ENCODE measurements around the gene VSTM2L.

The VSTM2L gene

GRCh38 chr20:37885593-37886503 is 17.1 kb upstream of the VSTM2L start:
- Mint-ChIP-seq H3K27ac (no peak overlapping the region), H3K4me3 (no peak overlapping the region), H3K27me3 (ENCODE audit: low read depth) (no peaks in the 10 kb centered on the region), H3K36me3 (ENCODE audit: low read depth) (no peaks in the 10 kb centered on the region), H3K4me1 (ENCODE audit: low read depth) (no peaks in the 10 kb centered on the region), H3K9me3 (no peaks in the 10 kb centered on the region)
- no peak for DNase-seq (ENCODE audit: low spot score)

DNA sequence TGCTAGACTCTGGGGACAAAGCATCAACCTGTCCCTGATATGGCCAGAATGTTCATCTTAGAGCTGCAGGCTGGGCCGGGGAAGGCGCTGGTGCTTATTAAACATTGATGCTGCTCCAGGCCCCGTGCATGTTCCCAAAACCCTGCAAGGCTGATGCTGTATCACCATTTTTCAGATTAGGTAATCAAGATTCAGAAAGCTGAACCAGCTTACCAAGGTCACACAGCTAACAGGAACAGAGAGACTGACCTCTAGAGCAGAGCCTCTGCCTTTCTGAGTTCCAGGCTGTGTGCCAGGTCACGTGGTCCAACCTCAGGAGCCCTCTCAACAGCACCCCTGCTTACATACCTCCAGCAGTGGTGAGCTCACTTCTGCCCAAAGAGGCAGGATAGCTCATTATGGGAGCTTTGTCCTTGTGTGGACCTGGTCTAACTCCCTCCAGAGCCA is 16.1 kb upstream of the VSTM2L start:
- H3K4me3 Mint-ChIP-seq: no peak overlapping the region
- no peak for DNase-seq (ENCODE audit: low spot score)
- no peak overlapping the region for H3K27ac Mint-ChIP-seq
- H3K4me1 Mint-ChIP-seq (ENCODE audit: low read depth): no peaks in the 10 kb centered on the region
- H3K36me3 Mint-ChIP-seq (ENCODE audit: low read depth): no peaks in the 10 kb centered on the region
- H3K9me3 Mint-ChIP-seq: no peaks in the 10 kb centered on the region
- H3K27me3 Mint-ChIP-seq (ENCODE audit: low read depth): no peaks in the 10 kb centered on the region

DNA sequence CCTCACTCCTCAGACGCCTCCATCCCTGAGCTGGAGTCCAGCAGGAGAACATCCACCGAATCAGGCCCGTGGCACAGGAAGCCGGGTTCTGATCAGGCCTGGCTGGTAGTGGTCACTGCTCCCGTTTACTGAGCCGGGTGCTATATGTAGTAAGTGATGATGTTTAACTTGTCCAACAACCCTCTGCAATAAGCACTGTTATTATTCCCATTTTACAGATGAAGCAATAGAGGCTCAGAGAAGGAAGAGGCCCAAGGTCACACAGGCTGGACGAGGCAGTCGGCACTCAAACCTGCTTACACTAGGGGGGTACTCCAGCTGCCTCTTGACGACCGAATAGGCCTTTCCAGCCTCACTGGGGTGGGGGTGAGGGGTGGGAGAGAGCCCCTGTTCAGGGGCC is 14.3 kb upstream of the VSTM2L start:
- H3K27me3 Mint-ChIP-seq (ENCODE audit: low read depth): no peaks in the 10 kb centered on the region
- no peak overlapping the region for H3K27ac Mint-ChIP-seq

GRCh38 chr20:37890108-37890507 is 12.8 kb upstream of the VSTM2L start:
- Mint-ChIP-seq H3K4me3 (no peak overlapping the region), H3K27me3 (ENCODE audit: low read depth) (no peaks in the 10 kb centered on the region), H3K36me3 (ENCODE audit: low read depth) (no peaks in the 10 kb centered on the region), H3K9me3 (no peaks in the 10 kb centered on the region), H3K4me1 (ENCODE audit: low read depth) (no peaks in the 10 kb centered on the region), H3K27ac (no peak overlapping the region)
- DNase-seq (ENCODE audit: low spot score): no peak

More for the DNA sequence above, 14.3 kb upstream of the VSTM2L start:
- Mint-ChIP-seq H3K4me1 (ENCODE audit: low read depth) (no peaks in the 10 kb centered on the region), H3K9me3 (no peaks in the 10 kb centered on the region), H3K36me3 (ENCODE audit: low read depth) (no peaks in the 10 kb centered on the region), H3K4me3 (no peak overlapping the region)
- no peak for DNase-seq (ENCODE audit: low spot score)

- no peak overlapping the region for H3K27ac Mint-ChIP-seq
- DNase-seq (ENCODE audit: low spot score): no peak
- H3K4me1 Mint-ChIP-seq (ENCODE audit: low read depth): no peaks in the 10 kb centered on the region
- H3K27me3 Mint-ChIP-seq (ENCODE audit: low read depth): no peaks in the 10 kb centered on the region
- no peaks in the 10 kb centered on the region for H3K9me3 Mint-ChIP-seq
- no peaks in the 10 kb centered on the region for H3K36me3 Mint-ChIP-seq (ENCODE audit: low read depth)
- H3K4me3 Mint-ChIP-seq: no peak overlapping the region
Measured at GRCh38 chr20:37890643-37891042, 12.3 kb upstream of the VSTM2L start.

DNA sequence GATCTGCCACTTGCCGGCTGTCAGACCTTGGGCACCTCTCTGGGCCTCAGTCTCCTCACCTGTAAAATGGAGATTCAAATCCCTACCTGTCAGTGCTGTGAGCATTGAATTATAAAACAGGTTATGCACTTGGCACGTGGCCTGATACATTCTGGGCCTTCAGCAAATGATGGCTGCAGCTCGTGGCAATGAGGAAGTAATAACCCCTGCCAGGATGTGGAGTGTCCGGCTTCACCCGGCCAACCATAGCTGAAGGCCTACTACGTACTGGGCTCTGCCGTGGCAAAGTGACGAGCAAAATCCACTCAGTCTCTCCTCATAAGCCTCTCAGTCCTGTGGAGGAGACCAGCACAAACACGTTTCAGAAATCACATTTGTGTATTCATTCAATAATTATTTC is 10.9 kb upstream of the VSTM2L start:
- Mint-ChIP-seq H3K27ac (no peak overlapping the region), H3K4me3 (no peak overlapping the region), H3K27me3 (ENCODE audit: low read depth) (no peaks in the 10 kb centered on the region), H3K4me1 (ENCODE audit: low read depth) (no peaks in the 10 kb centered on the region), H3K9me3 (no peaks in the 10 kb centered on the region), H3K36me3 (ENCODE audit: low read depth) (no peaks in the 10 kb centered on the region)
- DNase-seq (ENCODE audit: low spot score): no peak

DNA sequence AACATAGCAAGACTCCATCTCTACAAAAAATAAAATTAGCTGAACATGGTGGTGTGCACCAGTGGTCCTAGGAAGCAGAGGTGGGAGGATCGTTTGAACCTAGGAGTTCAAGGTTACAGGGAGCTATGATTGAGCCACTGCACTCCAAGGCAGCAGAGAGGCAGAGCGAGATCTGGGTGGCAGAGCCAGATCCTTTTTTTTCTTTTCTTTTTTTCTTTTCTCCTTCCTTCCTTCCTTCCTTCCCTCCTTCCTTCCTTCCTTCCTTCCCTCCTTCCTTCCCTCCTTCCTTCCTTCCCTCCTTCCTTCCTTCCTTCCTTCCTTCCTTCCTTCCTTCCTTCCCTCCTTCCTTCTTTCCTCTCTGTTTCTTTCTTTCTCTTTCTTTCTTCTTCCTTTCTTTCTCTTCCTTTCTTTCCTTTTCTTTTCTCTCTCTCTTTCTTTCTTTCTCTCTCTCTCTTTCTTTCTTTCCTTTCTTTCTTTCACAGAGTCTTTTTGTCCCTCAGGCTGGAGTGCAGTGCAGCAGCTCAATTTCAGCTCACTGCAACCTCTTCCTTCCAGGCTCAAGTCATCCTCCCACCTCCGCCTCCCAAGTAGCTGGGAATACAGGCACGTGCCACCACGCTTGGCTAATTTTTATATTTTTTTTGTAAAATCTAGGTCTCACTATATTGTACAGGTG is 9.2 kb upstream of the VSTM2L start:
- no peaks in the 10 kb centered on the region for H3K27me3 Mint-ChIP-seq (ENCODE audit: low read depth)
- no peak for DNase-seq (ENCODE audit: low spot score)
- no peaks in the 10 kb centered on the region for H3K4me1 Mint-ChIP-seq (ENCODE audit: low read depth)
- peak overlapping the region; percentile 41 for H3K27ac Mint-ChIP-seq
- no peak overlapping the region for H3K4me3 Mint-ChIP-seq
- H3K36me3 Mint-ChIP-seq (ENCODE audit: low read depth): no peaks in the 10 kb centered on the region
- no peaks in the 10 kb centered on the region for H3K9me3 Mint-ChIP-seq

DNA sequence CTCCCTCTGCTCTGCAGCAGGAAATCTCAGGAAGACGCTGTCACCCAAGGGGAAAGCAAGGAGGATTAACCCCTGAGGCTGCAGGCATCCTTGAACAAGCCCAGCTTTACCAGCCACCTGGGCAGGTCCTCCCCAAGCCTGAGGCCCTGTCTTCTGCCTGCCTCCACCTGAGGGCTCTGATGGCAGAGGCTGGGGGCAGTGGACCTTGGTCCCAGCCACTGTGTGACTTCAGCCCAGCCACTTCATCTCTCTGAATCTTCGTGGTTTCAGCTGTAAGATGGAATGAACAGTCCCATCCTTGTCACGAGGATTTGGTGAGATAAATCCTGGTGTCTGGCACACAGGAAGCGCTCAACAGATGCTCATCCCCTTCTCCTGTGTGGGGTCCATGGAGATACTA is 8.5 kb upstream of the VSTM2L start:
- Mint-ChIP-seq H3K27me3 (ENCODE audit: low read depth) (peaks cover 3% of the 10 kb centered on the region), H3K9me3 (no peaks in the 10 kb centered on the region), H3K27ac (no peak overlapping the region), H3K4me1 (ENCODE audit: low read depth) (no peaks in the 10 kb centered on the region), H3K36me3 (ENCODE audit: low read depth) (no peaks in the 10 kb centered on the region), H3K4me3 (no peak overlapping the region)
- no peak for DNase-seq (ENCODE audit: low spot score)

DNA sequence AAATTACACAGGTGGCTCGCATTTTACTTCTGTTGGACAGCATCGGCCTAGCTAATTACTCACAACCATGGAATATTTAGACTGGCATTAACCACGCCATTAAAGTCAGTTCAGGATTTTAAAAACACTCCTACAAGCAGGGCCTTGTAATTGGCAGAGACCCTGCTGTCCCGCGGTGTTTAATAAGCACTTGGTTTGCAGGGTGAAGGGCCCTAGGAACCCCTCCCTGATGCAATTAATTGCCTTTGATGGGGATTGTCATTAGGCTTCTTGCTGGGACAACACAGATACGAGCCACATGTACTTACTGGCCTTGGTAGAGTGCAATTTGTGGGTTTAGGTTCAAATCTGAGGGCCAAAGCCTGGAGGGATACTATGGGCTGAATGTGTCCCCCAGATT is 7.8 kb upstream of the VSTM2L start:
- Mint-ChIP-seq H3K4me1 (ENCODE audit: low read depth) (no peaks in the 10 kb centered on the region), H3K4me3 (no peak overlapping the region), H3K27me3 (ENCODE audit: low read depth) (peaks cover 8% of the 10 kb centered on the region), H3K27ac (no peak overlapping the region), H3K9me3 (no peaks in the 10 kb centered on the region), H3K36me3 (ENCODE audit: low read depth) (no peaks in the 10 kb centered on the region)
- DNase-seq (ENCODE audit: low spot score): no peak

- no peaks in the 10 kb centered on the region for H3K4me1 Mint-ChIP-seq (ENCODE audit: low read depth)
Measured at GRCh38 chr20:37896932-37897548, 5.9 kb upstream of the VSTM2L start.

GRCh38 chr20:37898233-37899104 is 4.5 kb upstream of the VSTM2L start:
- H3K4me3 Mint-ChIP-seq: no peak overlapping the region
- no peak overlapping the region for H3K27ac Mint-ChIP-seq
- H3K27me3 Mint-ChIP-seq (ENCODE audit: low read depth): peaks cover 25% of the 10 kb centered on the region
- peaks cover 3% of the 10 kb centered on the region for H3K4me1 Mint-ChIP-seq (ENCODE audit: low read depth)
- no peak for DNase-seq (ENCODE audit: low spot score)
- H3K9me3 Mint-ChIP-seq: no peaks in the 10 kb centered on the region
- peaks cover 1% of the 10 kb centered on the region for H3K36me3 Mint-ChIP-seq (ENCODE audit: low read depth)

More at GRCh38 chr20:37896932-37897548, 5.9 kb upstream of the VSTM2L start:
- peaks cover 20% of the 10 kb centered on the region for H3K27me3 Mint-ChIP-seq (ENCODE audit: low read depth)
- no peaks in the 10 kb centered on the region for H3K9me3 Mint-ChIP-seq
- H3K36me3 Mint-ChIP-seq (ENCODE audit: low read depth): no peaks in the 10 kb centered on the region
- H3K4me3 Mint-ChIP-seq: no peak overlapping the region
- H3K27ac Mint-ChIP-seq: no peak overlapping the region
- DNase-seq (ENCODE audit: low spot score): no peak

DNA sequence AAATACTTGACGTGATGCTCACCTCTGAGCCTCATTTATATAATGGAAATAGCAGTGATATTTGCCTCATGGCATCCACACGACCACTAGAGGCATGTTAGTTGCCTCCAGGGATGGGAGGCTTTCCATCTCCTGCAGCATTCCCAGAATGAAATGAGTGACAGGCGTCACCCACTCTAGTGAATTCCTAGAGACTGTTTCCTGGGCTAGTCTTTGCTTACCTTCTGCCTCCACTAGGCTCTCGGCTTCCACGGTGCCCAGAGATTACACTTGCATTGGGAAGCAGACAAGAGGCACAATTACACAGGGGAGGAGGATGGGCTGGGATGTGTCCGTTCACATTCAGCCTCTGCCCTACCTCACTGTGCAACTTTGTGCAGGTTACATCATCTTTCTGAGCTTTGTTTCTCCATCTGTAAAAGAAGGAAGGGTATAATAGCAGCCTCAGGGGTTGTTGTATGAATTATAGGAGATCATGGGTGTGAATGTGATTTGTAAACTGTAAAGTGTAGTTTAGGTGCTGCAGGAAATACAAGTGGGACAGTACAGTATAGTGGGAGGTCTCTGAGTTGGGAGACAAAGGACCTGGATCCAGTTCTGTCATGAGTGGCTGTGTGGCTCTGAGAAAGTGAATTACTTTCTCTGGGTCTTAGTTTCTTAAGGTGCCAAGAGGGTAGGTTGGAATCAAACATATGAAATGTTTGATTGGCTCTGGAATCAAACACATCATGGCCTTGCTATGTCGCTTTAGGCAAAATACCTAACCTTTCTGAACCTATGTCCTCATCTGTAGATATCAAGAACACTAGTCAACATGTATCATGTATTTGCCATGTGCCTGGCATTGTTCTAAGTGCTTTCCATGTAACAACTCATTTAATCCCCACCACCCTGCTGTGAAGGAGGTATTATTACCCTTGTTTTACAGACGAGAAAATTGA is 3.6 kb upstream of the VSTM2L start:
- Mint-ChIP-seq H3K27ac (no peak overlapping the region), H3K27me3 (ENCODE audit: low read depth) (peaks cover 33% of the 10 kb centered on the region), H3K4me3 (no peak overlapping the region), H3K36me3 (ENCODE audit: low read depth) (peaks cover 1% of the 10 kb centered on the region), H3K4me1 (ENCODE audit: low read depth) (peaks cover 5% of the 10 kb centered on the region), H3K9me3 (no peaks in the 10 kb centered on the region)
- no peak for DNase-seq (ENCODE audit: low spot score)

GRCh38 chr20:37901240-37901639 is 1.7 kb upstream of the VSTM2L start:
- no peaks in the 10 kb centered on the region for H3K9me3 Mint-ChIP-seq
- peaks cover 1% of the 10 kb centered on the region for H3K36me3 Mint-ChIP-seq (ENCODE audit: low read depth)
- H3K27me3 Mint-ChIP-seq (ENCODE audit: low read depth): peaks cover 44% of the 10 kb centered on the region
- H3K4me3 Mint-ChIP-seq: no peak overlapping the region
- H3K27ac Mint-ChIP-seq: no peak overlapping the region
- DNase-seq (ENCODE audit: low spot score): no peak
- H3K4me1 Mint-ChIP-seq (ENCODE audit: low read depth): peaks cover 5% of the 10 kb centered on the region

Measured in T-helper 2 cell treated with Interferon-gamma antibody and Interleukin-4, amounts not matched to agents 5 μg/mL and 100 μg/mL, for 36 hours (primary cell).